AG09309 (cell line): ENCODE data around the gene PRLR.

Source experiments
- DNase-seq: peaks from one replicate; pipeline ENCODE4 v3.0.0-alpha.2; 2010; ENCODE audit warnings: low read depth
- H3K4me3 ChIP-seq: 2 replicates; pipeline ENCODE4 v1.5.1; 2011; ENCODE audit warnings: mild to moderate bottlenecking, low read depth, low read length, moderate library complexity; ENCODE audit not compliant: control insufficient read depth
- TF ChIP-seq, protein P1 (sequence below): IDR thresholded peaks from 2 replicates; pipeline ENCODE4 v1.5.1; 2011; ENCODE audit warnings: mild to moderate bottlenecking, low read depth, low read length, inconsistent platforms; ENCODE audit not compliant: insufficient read depth, control insufficient read depth; ENCODE audit errors: missing control alignments

Gene PRLR

DNA sequence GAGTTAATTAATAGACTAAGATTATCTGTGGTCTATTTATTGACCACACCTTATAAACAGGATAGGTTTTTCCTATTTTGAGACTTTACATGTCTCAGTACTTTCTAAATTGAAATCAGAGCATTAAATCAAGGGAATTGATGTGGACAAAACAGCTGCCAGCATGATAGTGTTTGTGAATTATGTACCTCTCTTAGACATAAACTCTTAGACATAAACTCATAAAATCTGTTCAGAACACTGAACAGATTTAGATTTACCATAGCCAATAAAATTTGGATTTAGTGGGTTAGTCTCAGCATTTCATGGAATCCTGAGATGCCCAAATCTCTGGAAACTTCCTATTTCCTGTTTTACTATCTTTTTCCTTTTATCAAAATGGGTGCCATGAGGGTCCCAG, 171.0 kb downstream of the PRLR start:
- H3K4me3 ChIP-seq = no peak overlapping the region
- DNase-seq = no peak
- TF ChIP-seq, protein P1, sequence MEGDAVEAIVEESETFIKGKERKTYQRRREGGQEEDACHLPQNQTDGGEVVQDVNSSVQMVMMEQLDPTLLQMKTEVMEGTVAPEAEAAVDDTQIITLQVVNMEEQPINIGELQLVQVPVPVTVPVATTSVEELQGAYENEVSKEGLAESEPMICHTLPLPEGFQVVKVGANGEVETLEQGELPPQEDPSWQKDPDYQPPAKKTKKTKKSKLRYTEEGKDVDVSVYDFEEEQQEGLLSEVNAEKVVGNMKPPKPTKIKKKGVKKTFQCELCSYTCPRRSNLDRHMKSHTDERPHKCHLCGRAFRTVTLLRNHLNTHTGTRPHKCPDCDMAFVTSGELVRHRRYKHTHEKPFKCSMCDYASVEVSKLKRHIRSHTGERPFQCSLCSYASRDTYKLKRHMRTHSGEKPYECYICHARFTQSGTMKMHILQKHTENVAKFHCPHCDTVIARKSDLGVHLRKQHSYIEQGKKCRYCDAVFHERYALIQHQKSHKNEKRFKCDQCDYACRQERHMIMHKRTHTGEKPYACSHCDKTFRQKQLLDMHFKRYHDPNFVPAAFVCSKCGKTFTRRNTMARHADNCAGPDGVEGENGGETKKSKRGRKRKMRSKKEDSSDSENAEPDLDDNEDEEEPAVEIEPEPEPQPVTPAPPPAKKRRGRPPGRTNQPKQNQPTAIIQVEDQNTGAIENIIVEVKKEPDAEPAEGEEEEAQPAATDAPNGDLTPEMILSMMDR = no peak

DNA sequence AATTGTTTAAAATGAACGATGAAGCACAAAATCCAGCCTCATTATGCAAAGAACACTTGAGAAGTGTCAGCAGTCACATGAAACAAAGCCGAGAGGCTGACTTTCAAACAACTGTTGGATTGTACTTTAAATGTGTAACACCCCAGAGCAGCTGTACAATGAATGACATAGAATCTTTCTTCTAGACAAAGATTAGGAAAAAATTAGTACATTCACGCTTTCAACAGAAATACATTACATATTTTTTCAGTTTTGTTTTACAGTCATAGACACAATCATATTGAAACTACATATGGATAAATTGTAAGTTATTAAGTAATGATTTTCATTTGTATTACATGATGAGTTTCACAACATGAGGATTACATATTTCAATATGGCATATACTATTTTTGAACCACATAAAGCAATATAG, 171.9 kb downstream of the PRLR start:
- no peak for DNase-seq
- H3K4me3 ChIP-seq = no peak overlapping the region
- TF ChIP-seq, protein P1 = no peak

DNA sequence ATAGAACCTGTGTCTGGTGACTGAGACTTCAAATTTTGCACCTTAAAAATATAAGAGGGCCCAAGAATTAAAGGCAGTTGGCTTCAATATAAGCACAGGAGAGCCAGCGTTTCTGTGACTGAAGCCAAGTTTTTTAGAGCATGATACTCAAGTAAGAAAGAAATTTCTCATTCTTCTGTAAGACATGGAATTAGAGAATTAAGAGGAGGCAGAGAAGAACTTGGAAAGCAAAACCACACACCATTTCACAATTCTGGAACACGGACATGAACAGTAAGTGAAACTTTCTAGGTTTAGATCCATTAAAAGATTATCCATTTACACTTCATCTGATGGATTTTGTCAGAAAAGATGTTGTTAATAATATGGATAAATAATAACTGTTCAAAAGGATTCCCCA, 173.6 kb downstream of the PRLR start:
- TF ChIP-seq, protein P1 = no peak
- no peak overlapping the region for H3K4me3 ChIP-seq
- DNase-seq = no peak

DNA sequence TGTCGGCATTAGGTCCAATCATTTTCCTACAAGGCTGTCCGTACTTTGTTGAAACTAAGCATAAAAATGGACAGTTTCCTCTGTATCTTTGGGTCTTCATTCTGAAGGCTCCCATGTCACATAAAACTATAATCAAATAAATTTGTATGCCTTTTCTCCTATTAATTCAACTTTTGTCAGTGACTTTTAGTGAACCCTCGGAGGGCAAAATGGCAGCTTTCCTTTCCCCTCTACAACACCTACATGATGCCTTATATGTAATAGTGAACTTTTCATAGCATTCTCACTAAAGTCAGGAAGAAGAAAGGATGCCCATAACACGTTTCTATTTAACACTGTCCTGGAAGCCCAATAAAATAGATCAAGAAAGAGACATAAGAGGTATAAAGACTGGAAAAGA, 177.4 kb downstream of the PRLR start:
- TF ChIP-seq, protein P1 = no peak
- H3K4me3 ChIP-seq = no peak overlapping the region
- DNase-seq = no peak

DNA sequence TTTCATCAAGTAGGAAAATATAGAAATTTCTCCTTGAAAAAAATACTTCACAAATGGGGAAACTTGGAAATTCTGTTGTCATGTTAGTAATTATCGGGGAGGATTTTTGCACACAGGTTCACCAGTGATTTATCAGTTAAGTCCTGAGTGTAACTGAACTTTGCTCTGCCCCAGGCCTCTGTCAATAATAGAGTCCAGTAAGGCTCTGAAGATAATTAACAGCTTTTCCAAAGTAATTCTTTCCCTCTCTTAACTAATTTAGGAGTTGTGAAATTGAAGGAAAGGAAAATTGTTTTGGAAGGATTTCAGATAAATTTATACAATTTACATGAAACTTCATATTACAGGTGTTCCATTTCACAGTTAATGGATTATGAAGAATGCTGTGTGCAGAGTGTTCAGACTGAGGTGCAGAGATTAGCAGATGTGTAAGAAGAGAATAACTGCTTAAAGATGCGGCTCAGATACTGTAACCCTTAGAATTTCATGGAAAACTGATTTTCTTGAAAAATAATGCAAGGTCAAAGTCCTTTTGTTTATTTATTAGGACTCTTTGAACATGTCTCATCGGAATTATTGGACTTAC, 179.7 kb downstream of the PRLR start:
- H3K4me3 ChIP-seq = no peak overlapping the region
- TF ChIP-seq, protein P1 = no peak
- DNase-seq = no peak

DNA sequence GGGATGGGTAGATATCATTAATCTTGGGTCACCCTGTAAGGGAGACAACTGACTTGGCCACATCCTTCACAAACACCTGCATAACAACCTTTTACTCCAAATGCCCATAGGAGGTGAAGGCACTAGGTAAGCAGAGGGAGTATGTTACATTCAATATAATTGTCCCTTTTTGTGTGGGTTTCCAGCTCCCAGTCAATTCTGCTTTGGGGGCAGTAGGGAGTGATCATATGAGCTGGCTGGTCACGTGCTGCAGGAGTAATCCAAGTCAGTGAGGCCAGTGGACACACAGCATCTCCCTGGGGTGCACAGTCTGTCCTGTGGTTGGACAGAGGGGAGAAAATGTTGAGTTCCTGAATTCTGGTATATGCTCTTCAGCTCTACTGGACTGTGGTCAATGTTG, 181.4 kb downstream of the PRLR start:
- no peak for DNase-seq
- TF ChIP-seq, protein P1 = no peak
- no peak overlapping the region for H3K4me3 ChIP-seq
